NCI-H2196 (cell line): ENCODE results near the gene PEX10.

Experiments
- DNase-seq: peaks from one replicate; lab custom pipeline; 2025; ENCODE audit not compliant: unreplicated experiment; lab: John Stamatoyannopoulos, UW

The PEX10 gene

GRCh38 chr1:2376261-2376741, 36.1 kb downstream of the PEX10 start:
- no peak for DNase-seq

GRCh38 chr1:2375923-2376260, 36.5 kb downstream of the PEX10 start:
- no peak for DNase-seq

GRCh38 chr1:2375246-2375922, 37.0 kb downstream of the PEX10 start:
- no peak for DNase-seq

- DNase-seq = no peak
Observed at GRCh38 chr1:2374252-2375155, 37.9 kb downstream of the PEX10 start.

- DNase-seq = no peak
Observed at GRCh38 chr1:2373551-2374251, 38.7 kb downstream of the PEX10 start.

GRCh38 chr1:2372551-2373490, 39.5 kb downstream of the PEX10 start:
- no peak for DNase-seq

GRCh38 chr1:2368053-2368744, 44.2 kb downstream of the PEX10 start:
- peak; percentile 5 for DNase-seq

- no peak for DNase-seq
Observed at GRCh38 chr1:2363847-2364513, 48.4 kb downstream of the PEX10 start.

GRCh38 chr1:2360588-2361364, 51.6 kb downstream of the PEX10 start:
- no peak for DNase-seq

- DNase-seq = no peak
Observed at GRCh38 chr1:2358651-2359640, 53.4 kb downstream of the PEX10 start.

GRCh38 chr1:2358072-2358471, 54.3 kb downstream of the PEX10 start:
- DNase-seq = no peak

GRCh38 chr1:2356911-2357845, 55.2 kb downstream of the PEX10 start:
- no peak for DNase-seq

GRCh38 chr1:2356401-2356800, 56.0 kb downstream of the PEX10 start:
- DNase-seq = no peak

GRCh38 chr1:2355373-2356261, 56.7 kb downstream of the PEX10 start:
- no peak for DNase-seq
